ENCODE data around the gene RALY.
A peak's percentile ranks its signal among the peaks of the same experiment; 100 is the strongest.
"Not testable (repeated sequence)": the region's sequence is repeated elsewhere in the genome, so short reads cannot be mapped to it uniquely, and the experiment has no call there.

RALY gene

GRCh38 chr20:34105978-34106675 lies 112.4 kb downstream of the RALY start:
- no peak for DNase-seq (ENCODE audit: low read depth)

DNA sequence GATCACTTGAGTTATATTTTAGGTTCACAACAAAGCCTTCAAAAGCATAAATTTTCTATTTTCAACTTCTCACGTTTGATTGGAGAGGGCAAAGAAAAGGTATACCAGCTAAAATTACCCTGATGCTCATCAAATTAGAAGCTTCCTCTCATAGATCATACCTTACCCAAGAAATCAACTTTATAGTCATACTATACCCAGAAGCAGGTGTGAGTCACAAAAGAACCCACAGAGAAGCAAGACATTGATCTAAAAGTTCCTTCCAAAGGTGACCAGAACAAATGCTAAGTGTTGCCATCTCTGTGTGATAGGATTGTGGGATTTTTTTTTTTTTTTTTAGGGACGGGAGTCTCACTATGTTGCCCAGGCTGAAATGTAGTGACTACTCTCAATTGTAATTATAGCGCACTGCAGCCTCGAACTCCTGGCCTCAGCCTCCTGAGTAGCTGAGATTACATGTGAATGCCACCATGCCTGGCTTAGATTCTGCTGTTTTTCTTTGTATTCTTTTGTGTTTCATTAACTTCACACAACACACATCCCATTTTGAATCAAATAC lies 115.0 kb downstream of the RALY start:
- DNase-seq (ENCODE audit: low read depth): no peak

- DNase-seq (ENCODE audit: low read depth): no peak
Observed at GRCh38 chr20:34109442-34109841, 115.7 kb downstream of the RALY start.

DNA sequence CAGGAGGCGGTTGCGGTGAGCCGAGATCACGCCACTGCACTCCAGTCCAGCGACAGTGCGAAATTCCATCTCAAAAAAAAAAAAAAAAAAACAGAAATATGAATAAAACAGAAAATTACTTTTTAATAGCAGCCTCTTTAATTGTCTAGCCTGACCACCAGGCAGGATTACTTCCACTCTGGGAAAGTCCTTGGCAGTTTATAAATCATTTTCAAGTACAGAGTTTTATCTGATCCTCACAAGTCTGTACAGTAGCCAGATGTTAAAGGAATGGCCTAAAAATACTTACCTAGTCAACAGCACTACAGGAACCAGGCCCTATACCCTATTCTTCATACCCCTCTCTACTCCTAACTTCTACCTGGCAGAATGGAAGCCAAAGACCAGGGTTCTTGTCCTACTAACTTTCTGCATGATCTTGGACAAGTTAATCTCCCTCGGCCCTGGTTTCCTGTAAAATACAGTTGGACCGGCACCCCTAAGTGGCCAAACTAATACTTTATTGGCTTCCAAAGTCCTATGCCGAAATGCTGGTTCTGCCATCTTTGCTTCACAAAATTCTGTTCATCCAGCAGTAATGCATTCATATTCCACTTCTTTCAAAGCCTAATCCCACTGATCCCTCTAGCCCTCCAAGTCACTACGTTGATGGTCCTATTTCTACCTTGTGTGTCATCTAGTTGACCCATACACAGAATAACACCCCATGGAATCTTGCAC lies 116.5 kb downstream of the RALY start:
- DNase-seq (ENCODE audit: low read depth): no peak

DNA sequence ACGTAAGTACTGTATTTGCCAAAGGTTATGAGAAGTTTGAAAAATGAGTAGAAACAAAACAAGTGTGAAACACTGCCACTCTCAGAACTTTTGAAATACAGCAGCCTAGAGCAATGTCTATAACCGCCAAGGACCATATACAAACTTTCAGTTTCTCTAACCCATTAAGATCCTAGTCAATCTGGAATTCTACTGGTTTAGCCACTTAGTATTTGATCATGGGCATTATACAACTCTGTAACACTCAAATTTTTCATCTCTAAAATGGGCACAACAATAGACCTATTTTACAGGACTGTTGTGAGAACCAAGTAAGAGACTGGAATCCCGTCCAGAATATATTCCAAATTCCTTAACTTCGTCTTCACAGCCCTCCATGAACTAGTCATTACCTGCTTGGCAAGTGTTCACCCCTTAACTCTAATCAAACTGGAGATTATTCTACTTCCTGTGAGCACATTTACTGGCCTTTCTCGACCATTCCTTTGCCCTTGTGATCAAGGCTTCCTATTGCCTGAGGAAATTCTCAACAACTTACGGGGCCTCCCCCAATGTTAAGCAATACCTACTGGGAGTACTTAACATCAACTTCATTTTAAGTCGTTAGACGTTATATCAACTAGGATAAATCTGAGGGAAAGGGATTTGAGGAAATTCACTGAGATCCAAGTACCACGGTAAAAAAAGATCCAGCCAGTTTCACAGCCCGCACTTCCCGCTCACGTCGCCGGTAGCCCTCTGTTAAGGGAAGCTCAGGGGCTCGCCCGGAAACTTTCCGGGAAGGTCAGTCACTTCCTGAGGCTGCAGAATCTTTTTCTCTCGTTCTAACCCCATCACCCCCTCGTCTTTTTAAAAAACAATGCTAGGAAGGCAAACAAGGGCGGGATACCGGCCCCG lies 117.3 kb downstream of the RALY start:
- DNase-seq (ENCODE audit: low read depth): no peak

DNA sequence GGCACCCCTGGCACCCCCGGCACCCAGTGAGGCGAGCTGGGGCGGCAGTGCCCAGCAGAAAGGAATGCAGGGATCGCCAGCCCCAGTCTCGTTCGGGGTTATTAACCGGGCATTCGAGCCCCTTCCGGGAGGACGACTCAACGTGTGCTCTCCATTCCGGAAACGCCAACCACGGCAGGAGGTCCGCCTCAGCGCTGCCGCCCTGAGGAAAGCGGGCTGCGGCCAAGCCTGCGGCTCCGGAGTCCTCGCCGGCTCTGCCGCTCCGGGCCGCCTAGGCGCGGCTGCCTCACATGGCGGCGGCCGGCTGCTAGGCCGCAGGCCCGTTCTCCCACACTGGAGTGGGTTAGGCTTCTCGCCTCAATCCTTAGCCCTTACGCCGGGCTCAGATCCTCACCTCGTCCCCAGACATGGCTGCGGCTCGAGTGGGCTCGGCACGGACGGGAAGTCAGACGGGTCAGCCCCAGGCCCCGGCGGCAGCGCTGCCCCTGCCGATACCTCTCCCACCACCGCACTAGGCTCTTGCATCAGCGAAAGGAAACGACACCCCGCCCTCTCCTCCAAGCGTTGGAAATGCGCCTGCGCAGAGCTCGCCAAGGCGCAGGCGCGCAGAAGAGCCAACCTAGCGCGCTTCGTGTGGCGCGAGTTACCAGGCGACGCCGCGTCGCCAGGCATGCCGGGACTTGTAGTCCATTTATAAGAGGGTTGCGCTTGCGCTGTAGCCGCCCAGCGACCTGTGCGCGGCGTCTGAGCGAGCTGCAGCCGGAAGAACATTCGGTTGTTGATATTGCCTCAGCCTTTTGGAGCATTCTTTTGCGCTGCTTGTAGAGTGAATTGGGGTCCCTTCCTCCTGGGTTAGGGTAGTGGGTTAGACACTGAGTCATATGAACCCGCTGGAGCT lies 118.2 kb downstream of the RALY start, which contains the start of gene EIF2S2:
Gene EIF2S2, minus strand, starts transcription at position 542 of the 898 bp plus-strand sequence. Its CDS starts 133 bp downstream, at position 409.
- peak; percentile 92 for DNase-seq (ENCODE audit: low read depth)

DNA sequence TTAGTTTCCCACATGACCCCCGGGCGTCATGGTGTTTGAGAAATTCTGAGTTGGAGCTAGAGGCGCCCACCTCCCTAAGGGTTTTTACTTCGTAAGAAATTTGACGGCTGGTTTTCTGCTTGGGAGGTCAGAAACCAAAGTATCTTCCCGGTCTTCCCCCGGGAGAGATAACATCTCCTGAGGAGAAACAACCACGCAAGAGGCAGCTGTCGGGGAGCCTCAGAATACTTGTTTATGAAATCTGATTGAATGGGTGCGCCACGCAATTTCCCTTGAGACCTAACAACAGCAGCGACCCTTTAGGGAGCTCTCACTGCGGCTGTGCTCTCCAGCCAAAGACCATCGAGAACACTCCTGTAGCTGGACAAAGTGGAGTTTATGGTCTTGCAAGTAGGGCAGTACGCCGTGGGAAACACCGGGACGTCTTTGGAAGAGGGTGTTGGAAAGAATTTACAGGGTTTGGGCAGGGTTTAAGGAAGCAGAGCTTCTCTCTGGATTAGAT lies 118.9 kb downstream of the RALY start:
- no peak for DNase-seq (ENCODE audit: low read depth)

- no peak for DNase-seq (ENCODE audit: low read depth)
Observed at GRCh38 chr20:34114809-34115208, 121.1 kb downstream of the RALY start.

DNA sequence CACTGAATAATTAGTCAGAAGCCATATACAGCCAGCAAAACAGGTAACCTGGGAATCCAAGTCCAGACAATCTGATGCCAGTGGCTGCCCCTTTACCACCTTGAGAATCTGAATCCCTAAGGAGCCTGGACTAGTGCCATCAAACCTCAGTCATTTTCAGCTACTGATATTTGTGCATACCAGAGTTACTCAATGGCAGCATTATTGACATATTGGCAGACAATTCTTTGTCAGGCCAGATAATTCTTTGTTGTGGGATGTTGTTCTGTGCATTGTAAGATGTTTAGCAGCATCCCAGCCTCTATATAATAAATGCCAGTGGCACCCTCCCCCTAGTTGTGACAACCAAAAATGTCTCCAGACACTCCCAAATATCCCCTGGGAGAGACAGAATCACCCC lies 121.5 kb downstream of the RALY start:
- no peak for DNase-seq (ENCODE audit: low read depth)

- DNase-seq (ENCODE audit: low read depth): no peak
Observed at GRCh38 chr20:34120213-34120612, 126.5 kb downstream of the RALY start.

DNA sequence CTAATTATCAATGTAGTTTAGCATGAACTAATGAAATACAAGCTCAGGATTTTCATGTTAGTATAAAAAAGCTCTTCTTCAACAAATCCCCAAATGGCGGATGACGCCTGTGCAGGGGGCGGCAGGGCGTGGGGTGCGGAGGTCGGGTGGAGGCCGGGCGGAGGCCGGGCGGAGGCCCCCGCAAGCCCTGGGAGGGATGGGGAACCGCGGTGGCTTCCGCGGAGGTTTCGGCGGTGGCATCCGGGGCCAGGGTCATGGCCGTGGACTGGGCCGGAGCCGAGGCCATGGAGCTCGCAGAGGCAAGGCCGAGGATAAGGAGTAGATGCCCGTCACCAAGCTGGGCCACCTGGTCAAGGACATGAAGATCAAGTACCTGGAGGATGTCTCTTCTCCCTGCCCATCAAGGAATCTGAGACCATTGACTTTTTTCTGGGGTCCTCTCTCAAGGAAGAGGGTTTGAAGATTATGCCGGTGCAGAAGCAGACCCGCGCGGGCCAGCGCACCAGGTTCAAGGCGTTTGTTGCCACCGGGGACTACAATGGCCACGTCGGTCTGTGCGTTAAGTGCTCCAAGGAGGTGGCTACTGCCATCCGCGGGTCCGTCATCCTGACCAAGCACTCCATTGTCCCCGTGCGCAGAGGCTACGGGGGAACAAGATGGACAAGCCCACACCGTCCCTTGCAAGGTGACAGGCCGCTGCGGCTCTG lies 128.7 kb downstream of the RALY start:
- DNase-seq (ENCODE audit: low read depth): no peak

DNA sequence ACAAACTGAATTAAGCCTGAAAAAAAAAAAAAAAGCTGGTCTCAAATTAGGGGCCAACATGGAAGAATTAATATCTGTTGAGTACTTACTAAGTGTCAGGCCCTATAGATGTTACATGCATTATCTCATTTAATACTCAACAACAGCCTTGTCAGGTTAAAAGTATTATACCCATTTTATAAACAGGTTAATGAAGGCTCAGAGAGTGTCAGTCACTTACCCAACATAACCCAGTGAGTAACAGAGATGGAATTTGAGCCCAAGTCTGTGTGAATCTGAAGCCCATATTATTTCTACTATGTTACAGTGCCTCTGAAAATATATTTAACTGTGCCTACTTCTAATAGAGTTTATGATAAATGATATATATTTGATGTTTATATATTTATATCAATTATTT lies 129.6 kb downstream of the RALY start:
- DNase-seq (ENCODE audit: low read depth): no peak

DNA sequence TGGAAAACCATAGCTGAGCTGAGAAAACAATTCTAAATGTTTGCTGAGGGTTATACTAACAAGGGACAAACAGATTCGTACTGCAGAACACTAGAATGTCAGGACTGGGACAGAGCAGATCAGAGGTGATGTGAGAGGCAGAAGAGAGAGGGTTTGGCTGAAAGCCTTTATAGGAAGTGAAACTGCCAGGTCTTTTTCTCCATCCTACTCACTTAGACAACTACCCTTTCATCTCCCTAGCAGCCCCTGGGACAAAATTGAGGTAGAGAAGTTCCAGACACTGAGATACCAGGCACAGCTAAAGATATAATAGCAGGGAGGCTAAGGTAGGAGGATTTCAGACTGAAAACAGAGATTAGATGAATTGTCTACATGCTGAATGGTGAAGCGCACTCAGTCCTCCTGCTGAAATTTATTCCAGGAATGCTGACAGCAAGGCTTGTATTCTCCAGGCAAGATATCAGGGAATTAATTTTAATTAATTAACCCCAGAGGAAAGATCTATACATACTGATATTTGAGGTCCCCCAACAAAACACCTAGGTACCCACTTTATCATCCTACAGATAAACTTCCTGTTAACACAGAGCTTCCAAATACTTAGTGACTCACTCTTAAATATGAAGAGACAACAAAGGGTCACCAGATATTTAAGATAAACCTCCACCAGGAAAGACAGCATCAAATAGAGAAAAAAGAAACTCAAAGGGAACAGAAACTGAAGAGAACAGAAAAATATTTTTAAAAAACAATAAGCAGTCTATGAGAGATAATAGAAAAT lies 130.9 kb downstream of the RALY start:
- DNase-seq (ENCODE audit: low read depth): no peak

DNA sequence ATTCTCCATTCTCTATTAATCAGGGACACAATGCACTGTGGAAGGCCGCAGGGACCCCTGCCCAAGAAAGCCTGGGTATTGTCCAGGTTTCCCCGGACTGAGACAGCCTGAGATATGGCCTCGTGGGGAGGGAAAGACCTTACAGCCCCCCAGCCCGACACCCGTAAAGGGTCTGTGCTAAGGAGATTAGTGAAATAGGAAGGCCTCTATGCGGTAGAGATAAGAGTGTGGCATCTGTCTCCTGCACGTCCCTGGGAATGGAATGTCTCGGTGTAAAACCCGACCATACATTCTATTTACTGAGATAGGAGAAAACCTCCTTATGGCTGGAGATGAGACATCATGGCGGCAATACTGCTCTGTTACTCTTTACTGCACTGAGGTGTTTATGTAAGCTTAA lies 134.1 kb downstream of the RALY start:
- DNase-seq (ENCODE audit: low read depth): no peak

- peak; percentile 30 for DNase-seq (ENCODE audit: low read depth)
Observed at GRCh38 chr20:34129518-34130162, 135.9 kb downstream of the RALY start.

- DNase-seq (ENCODE audit: low read depth): no peak
Observed at GRCh38 chr20:34131491-34131890, 137.8 kb downstream of the RALY start.

DNA sequence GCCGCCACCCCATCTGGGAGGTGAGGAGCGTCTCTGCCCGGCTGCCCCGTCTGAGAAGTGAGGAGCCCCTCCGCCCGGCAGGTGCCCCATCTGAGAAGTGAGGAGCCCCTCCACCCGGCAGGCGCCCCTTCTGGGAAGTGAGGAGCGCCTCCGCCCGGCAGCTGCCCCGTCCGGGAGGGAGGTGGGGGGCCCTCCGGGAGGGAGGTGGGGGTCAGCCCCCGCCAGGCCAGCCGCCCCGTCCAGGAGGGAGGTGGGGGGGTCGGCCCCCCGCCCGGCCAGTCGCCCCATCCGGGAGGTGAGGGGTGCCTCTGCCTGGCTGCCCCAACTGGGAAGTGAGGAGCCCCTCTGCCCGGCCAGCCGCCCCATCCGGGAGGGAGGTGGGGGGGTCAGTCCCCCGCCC lies 138.8 kb downstream of the RALY start:
- DNase-seq (ENCODE audit: low read depth): not testable (repeated sequence)

DNA sequence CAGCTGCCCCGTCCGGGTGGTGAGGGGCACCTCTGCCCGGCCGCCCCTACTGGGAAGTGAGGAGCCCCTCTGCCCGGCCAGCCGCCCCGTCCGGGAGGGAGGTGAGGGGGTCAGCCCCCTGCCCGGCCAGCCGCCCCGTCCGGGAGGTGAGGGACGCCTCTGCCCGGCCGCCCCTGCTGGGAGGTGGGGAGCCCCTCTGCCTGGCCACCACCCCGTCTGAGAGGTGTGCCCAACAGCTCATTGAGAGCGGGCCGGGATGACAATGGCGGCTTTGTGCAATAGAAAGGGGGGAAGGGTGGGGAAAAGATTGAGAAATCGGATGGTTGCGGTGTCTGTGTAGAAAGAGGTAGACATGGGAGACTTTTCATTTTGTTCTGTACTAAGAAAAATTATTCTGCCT lies 139.2 kb downstream of the RALY start:
- DNase-seq (ENCODE audit: low read depth): not testable (repeated sequence)

DNA sequence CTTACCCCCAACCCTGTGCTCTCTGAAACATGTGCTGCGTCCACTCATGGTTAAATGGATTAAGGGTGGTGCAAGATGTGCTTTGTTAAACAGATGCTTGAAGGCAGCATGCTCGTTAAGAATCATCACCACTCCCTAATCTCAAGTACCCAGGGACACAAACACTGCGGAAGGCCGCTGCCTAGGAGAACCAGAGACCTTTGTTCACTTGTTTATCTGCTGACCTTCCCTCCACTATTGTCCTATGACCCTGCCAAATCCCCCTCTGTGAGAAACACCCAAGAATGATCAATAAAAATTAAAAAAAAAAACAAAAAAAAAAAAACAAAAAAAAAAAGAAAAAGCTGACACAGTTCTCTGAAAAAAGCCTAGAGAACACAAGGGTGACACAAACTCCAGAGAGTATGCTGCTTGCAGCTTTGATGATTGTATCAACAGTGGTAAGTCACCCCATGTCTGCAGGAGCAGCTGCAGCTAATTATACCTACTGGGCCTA lies 139.7 kb downstream of the RALY start:
- DNase-seq (ENCODE audit: low read depth): not testable (repeated sequence)
